SU-DHL-6 (cell line): ENCODE measurements around the gene STX8.

Source experiments
- CTCF ChIP-seq: fragments of 200-600 bp; sonication (generic); IDR thresholded peaks from one replicate; pipeline ENCODE4 v1.5.1; 2017; ENCODE audit warnings: antibody characterized with exemption, mild to moderate bottlenecking, low read length, moderate library complexity; ENCODE audit not compliant: insufficient read depth, poor library complexity, severe bottlenecking
- EZH2phosphoT487 ChIP-seq: fragments of 200-600 bp; sonication (generic), shearing (Covaris generic); conservative IDR thresholded peaks from 2 replicates; pipeline ENCODE4 v1.6.1; 2018; ENCODE audit warnings: mild to moderate bottlenecking, antibody characterized with exemption, low read length, moderate library complexity, mixed read lengths

GRCh38 chr17:9446528-9446927 lies 129.1 kb downstream of the STX8 start:
- TF ChIP-seq CTCF, result no peak
- no peak for TF ChIP-seq EZH2phosphoT487
